ENCODE measurements around the gene S100A2. TPM values are rescaled to one million over a fixed set of nuclear protein-coding genes. Genes with fewer than 3 reads are reported as not detected.
"Not testable (repeated sequence)": the region's sequence is repeated elsewhere in the genome, so short reads cannot be mapped to it uniquely, and the experiment has no call there.

S100A2 gene
- total RNA-seq, 1 donor from 2014 or later = 3.5 TPM

GRCh38 chr1:153521808-153522207 lies 43.8 kb downstream of the S100A2 start:
- DNase-seq (ENCODE audit: low spot score); intact Hi-C loops (cut with DNase I); ATAC-seq: not testable (repeated sequence)

DNA sequence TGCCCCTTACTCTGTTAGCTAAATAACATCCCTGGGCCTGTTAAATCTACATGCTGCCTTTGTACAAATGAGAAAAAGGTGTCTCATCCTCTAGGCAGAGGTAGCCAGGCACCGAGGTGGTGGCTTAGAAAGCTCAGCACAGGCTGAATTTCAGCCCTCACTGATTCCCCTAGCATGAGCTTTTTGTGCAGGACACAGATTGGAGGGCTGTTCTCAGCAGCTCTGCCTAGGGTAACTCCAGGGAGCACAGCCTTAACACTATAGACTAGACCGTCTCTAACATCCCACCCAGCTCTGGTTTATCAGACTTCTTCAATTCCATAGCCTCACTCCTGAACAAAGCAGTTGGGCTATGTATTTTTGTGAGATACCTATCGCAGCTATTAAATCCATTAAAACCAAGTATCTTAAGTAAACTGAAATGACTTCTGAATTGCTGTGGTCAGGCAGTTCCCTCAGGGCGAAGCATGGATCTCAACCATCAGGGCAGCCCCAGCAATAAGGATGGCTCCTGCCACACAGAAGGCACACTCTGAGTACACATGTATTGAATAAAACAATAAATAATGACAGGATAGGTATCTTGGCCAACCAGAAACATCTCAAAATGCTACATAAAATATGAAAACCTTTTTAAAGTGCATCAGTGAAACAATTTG lies 44.7 kb downstream of the S100A2 start:
- intact Hi-C loops (cut with DNase I) = no loop called here
- no peak for ATAC-seq
- no peak for DNase-seq (ENCODE audit: low spot score)

DNA sequence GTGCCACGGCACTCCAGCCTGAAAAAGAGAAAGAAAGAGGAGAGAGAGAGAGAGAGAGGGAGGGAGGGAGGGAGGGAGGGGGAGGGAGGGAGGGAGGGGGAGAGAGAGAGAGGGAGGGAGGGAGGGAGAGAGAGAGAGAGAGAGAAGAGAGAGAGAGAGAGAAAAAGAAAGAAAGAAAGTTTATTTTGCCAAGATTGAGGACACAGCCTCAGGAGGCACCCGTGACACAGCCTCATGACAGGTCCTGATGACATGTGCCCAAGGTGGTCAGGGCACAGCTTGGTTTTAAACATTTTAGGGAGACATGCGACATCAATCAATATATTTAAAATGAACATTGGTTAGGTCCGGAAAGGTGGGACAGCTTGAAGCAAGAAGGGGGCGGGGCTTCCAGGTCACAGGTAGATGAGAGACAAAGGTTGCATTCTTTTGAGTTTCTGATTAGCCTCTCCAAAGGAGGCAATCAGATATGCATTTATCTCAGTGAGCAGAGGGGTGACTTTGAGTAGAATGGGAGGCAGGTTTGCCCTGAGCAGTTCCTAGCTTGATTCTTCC lies 45.4 kb downstream of the S100A2 start:
- ATAC-seq; DNase-seq (ENCODE audit: low spot score); intact Hi-C loops (cut with DNase I): not testable (repeated sequence)

GRCh38 chr1:153519242-153519641 lies 46.4 kb downstream of the S100A2 start:
- intact Hi-C loops (cut with DNase I) = no loop called here
- DNase-seq (ENCODE audit: low spot score) = no peak
- ATAC-seq = no peak

DNA sequence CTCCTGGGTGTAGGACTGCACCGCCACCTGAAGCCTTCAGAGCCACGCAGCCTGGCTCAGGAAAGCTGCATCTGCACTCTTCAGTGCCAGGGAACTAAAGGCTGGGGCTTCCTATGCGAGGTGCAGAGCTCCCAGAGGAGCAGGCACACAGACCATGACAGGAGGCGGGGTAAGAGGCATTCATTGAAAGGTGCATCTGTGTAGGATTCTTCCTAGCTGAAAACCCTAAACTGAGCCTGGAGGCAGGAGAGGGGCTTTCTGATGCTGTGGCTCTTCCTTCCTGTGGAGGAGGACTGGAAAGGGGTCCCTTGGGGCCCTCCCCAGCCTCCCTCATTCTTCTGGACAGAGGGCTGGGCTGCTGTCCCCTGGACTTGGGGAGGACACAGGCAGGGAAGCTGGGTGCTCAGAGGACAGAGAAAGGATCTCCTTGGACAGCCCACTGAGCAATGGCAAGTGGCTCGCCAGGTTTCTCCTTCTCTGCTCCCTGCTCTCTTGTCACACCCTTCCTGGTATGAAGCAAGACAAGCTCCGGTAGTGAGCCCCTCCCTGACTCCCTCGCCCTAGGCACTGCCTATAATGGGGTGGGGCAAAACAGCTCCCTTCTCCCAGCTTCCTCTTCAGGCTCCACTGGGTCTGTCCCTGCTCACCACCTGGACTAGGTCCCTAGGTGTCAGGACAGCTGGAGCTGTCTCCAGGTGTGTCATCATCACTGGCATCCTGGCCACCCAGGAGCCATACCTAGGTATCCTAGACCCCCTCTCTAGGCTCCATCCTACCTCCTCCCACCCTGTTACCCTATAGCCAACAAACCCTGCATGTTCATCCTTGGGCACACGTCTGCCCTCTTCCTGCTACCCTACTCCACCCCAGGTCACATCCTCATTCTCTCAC lies 49.9 kb downstream of the S100A2 start:
- DNase-seq (ENCODE audit: low spot score) (no peak), ATAC-seq (peak; percentile 38)
- intact Hi-C loops (cut with DNase I) = no loop called here

DNA sequence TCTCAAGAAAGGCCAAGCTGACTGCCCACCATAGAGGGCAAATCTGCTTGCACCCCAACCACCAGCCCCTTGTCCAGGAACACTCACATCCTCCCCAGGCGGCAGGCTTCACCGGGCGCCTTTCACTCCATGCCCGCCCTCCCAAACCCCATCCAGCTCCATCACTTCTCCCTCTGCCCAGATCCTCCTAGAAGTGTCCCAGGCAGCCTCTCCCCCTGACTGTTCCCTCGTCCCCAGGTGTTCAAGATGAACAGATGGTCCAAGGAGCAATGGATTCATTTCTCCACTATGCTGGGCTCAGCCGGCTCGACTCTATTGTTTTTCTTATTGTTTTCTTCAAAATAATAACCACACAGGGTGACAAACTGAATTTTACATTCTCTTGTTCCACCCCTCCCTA lies 52.0 kb downstream of the S100A2 start:
- ATAC-seq = no peak
- intact Hi-C loops (cut with DNase I) = no loop called here
- no peak for DNase-seq (ENCODE audit: low spot score)

DNA sequence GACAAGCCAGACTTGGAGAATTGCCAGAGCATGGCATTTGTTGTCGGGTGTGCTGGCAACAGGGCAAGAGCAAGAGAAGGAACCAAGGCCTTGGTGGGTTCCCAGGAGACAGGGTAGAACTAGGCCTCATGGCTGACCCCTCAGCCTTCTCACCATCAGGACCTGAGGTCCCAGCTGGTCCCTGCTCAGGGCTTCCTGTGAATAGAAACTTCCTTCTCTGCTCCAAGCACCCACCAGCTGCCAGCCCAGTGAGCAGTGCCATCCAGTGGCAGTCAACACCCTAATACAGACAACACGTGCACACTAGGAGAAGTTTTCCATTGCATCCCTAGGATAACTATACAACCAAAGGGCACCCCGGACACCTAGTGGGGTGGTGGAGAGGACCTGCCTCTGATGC lies 52.6 kb downstream of the S100A2 start:
- intact Hi-C loops (cut with DNase I) = no loop called here
- ATAC-seq (no peak), DNase-seq (ENCODE audit: low spot score) (no peak)

Other genes starting within 250 kb of the S100A2 start
- gene PGLYRP4, start 217.0 kb downstream of the S100A2 start, total RNA-seq = not detected
- gene S100A9, start 208.0 kb downstream of the S100A2 start, total RNA-seq = 225 TPM
- gene S100A12, start 190.2 kb downstream of the S100A2 start, total RNA-seq = 15.3 TPM
- 192 TPM for gene S100A8, start 174.8 kb downstream of the S100A2 start, total RNA-seq
- not detected for gene S100A7A, start 149.3 kb downstream of the S100A2 start, total RNA-seq
- 0.85 TPM for gene S100A7, start 105.2 kb downstream of the S100A2 start, total RNA-seq
- gene S100A6, start 29.9 kb downstream of the S100A2 start, total RNA-seq = 1,022 TPM
- not detected for gene S100A5, start 24.9 kb downstream of the S100A2 start, total RNA-seq
- 258 TPM for gene S100A4, start 20.0 kb downstream of the S100A2 start, total RNA-seq
- not detected for gene S100A3, start 16.6 kb downstream of the S100A2 start, total RNA-seq
- 58.4 TPM for gene S100A16, start 47.3 kb upstream of the S100A2 start, total RNA-seq
- 0.49 TPM for gene S100A14, start 50.5 kb upstream of the S100A2 start, total RNA-seq
- gene S100A13, start 61.7 kb upstream of the S100A2 start, total RNA-seq = 112 TPM
- gene S100A1, start 62.6 kb upstream of the S100A2 start, total RNA-seq = 99.7 TPM
- gene CHTOP, start 68.2 kb upstream of the S100A2 start, total RNA-seq = 66.3 TPM
- gene SNAPIN, start 92.9 kb upstream of the S100A2 start, total RNA-seq = 30.2 TPM
- 73.5 TPM for gene ILF2, start 105.1 kb upstream of the S100A2 start, total RNA-seq
- gene NPR1, start 112.8 kb upstream of the S100A2 start, total RNA-seq = 34.1 TPM
- gene INTS3, start 162.2 kb upstream of the S100A2 start, total RNA-seq = 72.4 TPM
- 38.0 TPM for gene SLC27A3, start 209.6 kb upstream of the S100A2 start, total RNA-seq

Data from sciatic nerve (tissue), 2 donors.